K562 (cell line): ENCODE results near the gene FCSK. TPM values are rescaled to one million over a fixed set of nuclear protein-coding genes. Genes with fewer than 3 reads are reported as not detected.

ENCODE experiments used
- CC2D1A ChIP-seq: fragments of 450-650 bp; IDR thresholded peaks from 2 replicates; pipeline ENCODE4 v1.6.1; 2017; ENCODE audit warnings: mild to moderate bottlenecking
- FOXJ3 ChIP-seq: sonication (generic); formaldehyde crosslinking; IDR thresholded peaks from 2 replicates; pipeline ENCODE4 v1.4.0; 2020; ENCODE audit warnings: mild to moderate bottlenecking, missing genetic modification reagents
- FOXO4 ChIP-seq: fragments of 450-650 bp; formaldehyde crosslinking; IDR thresholded peaks from 2 replicates; pipeline ENCODE4 v1.4.0; 2020; ENCODE audit warnings: mild to moderate bottlenecking, moderate library complexity
- HES1 ChIP-seq: fragments of 450-650 bp; IDR thresholded peaks from 2 replicates; pipeline ENCODE4 v1.6.1; 2016; ENCODE audit warnings: low read depth, mild to moderate bottlenecking, moderate library complexity
- HMG20A ChIP-seq: fragments of 450-650 bp; formaldehyde crosslinking; conservative IDR thresholded peaks from 2 replicates; pipeline ENCODE4 v1.4.0; 2020; ENCODE audit warnings: mild to moderate bottlenecking, mixed read lengths
- MGA ChIP-seq: fragments of 450-650 bp; IDR thresholded peaks from 2 replicates; pipeline ENCODE4 v1.6.1; 2016; ENCODE audit warnings: mild to moderate bottlenecking, moderate library complexity
- NONO ChIP-seq, 2 experiments: fragments of 200-400 bp in 1 of 2; fragments of 450-650 bp in 1 of 2; formaldehyde crosslinking in 1 of 2; IDR thresholded peaks; 2 replicates each; pipeline ENCODE4 v1.6.1; 2017; ENCODE audit warnings: low read depth in 2 of 2, mild to moderate bottlenecking in 2 of 2, moderate library complexity in 2 of 2, low read length in 1 of 2
- PCBP1 ChIP-seq: fragments of 200-400 bp; formaldehyde crosslinking; IDR thresholded peaks from 2 replicates; pipeline ENCODE4 v1.6.1; 2018; ENCODE audit warnings: mild to moderate bottlenecking, low read depth, low read length; ENCODE audit not compliant: poor library complexity, severe bottlenecking
- PHF20 ChIP-seq: fragments of 450-650 bp; IDR thresholded peaks from 2 replicates; pipeline ENCODE4 v1.6.1; 2018; ENCODE audit not compliant: partially characterized antibody
- ZNF212 ChIP-seq: fragments of 450-650 bp; formaldehyde crosslinking; IDR thresholded peaks from 2 replicates; pipeline ENCODE4 v1.4.0; 2020; ENCODE audit warnings: mild to moderate bottlenecking
- ZNF224 ChIP-seq: sonication (generic); formaldehyde crosslinking; IDR thresholded peaks from 2 replicates; pipeline ENCODE4 v1.8.0; 2022; ENCODE audit warnings: mild to moderate bottlenecking, missing genetic modification reagents
- ZNF589 ChIP-seq: fragments of 200-800 bp; sonication (Bioruptor generic); IDR thresholded peaks from 2 replicates; pipeline ENCODE4 v1.6.1; 2016; ENCODE audit warnings: low read depth, missing genetic modification characterization, missing compliant biosample characterization
- ZNF695 ChIP-seq: fragments of 450-650 bp; formaldehyde crosslinking; IDR thresholded peaks from 2 replicates; pipeline ENCODE4 v1.4.0; 2020; ENCODE audit warnings: mild to moderate bottlenecking, moderate library complexity
- ZNF766 ChIP-seq: fragments of 200-800 bp; sonication (Bioruptor generic); conservative IDR thresholded peaks from 2 replicates; pipeline ENCODE4 v1.6.1; 2016; ENCODE audit warnings: missing genetic modification characterization, missing compliant biosample characterization
- ZNF785 ChIP-seq: fragments of 250-450 bp; sonication (Bioruptor Pico); IDR thresholded peaks from 2 replicates; pipeline ENCODE4 v1.4.0; 2020; ENCODE audit warnings: mild to moderate bottlenecking
- polyA plus RNA-seq, 8 experiments: library from polyadenylated mRNA; depleted of rRNA in 4 of 8; stranded (reverse) in 5 of 8; unstranded in 3 of 8; fragments of >200 nt; fragmentation: Nextera tagmentation in 2 of 8; fragmentation: Illumina TruSeq in 1 of 8; extraction: Ambion mirVana in 2 of 8; extraction: Trizol in 1 of 8; gene quantifications; 2 replicates each; pipeline versions ENCODE4 v1.2.1 to v1.2.3, GENCODE V29; 2011 to 2014; ENCODE audit warnings: inconsistent platforms in 1 of 8, missing spikeins in 1 of 8
- total RNA-seq, 7 experiments: library from RNA; depleted of rRNA in 6 of 7; stranded (reverse); fragments of >200 nt in 6 of 7; fragmentation: Illumina TruSeq in 2 of 7; extraction: Trizol in 2 of 7; gene quantifications; 2 replicates each; pipeline versions ENCODE4 v1.2.1 to v1.2.3, GENCODE V29; 2011 to 2021; ENCODE audit warnings: low replicate concordance in 1 of 7

Gene FCSK
- total and polyA plus RNA-seq, 9 of the 15 experiments (the other 6 are each of a cell fraction or from before 2014, with no cell fraction given), result 0.92 to 18.6 (median 8.3) TPM

- TF ChIP-seq HMG20A (CRISPR knock-in tag) (no peak), ZNF589 (CRISPR knock-in tag) (no peak), PHF20 (no peak), NONO (IDR thresholded peaks at IDR 0.05; ENCODE audit: low read depth in 2 of 2, low read length in 1 of 2) (no peak; a peak in 1 of 4 replicates), FOXO4 (CRISPR knock-in tag) (no peak), CC2D1A (peak; percentile 97), FOXJ3 (CRISPR knock-in tag) (no peak), ZNF785 (CRISPR knock-in tag) (no peak), ZNF212 (no peak), ZNF695 (CRISPR knock-in tag) (no peak), ZNF766 (CRISPR knock-in tag) (peak; percentile 96), HES1 (peak; percentile 93), ZNF224 (CRISPR knock-in tag) (no peak), MGA (no peak; the same call in 1 of the 2 replicates), PCBP1 (no peak)
These were observed 26.0 kb upstream of the FCSK start (continued) for GRCh38 chr16:70428178-70428998.
